ENCODE data around the gene CRMP1.

Gene CRMP1

DNA sequence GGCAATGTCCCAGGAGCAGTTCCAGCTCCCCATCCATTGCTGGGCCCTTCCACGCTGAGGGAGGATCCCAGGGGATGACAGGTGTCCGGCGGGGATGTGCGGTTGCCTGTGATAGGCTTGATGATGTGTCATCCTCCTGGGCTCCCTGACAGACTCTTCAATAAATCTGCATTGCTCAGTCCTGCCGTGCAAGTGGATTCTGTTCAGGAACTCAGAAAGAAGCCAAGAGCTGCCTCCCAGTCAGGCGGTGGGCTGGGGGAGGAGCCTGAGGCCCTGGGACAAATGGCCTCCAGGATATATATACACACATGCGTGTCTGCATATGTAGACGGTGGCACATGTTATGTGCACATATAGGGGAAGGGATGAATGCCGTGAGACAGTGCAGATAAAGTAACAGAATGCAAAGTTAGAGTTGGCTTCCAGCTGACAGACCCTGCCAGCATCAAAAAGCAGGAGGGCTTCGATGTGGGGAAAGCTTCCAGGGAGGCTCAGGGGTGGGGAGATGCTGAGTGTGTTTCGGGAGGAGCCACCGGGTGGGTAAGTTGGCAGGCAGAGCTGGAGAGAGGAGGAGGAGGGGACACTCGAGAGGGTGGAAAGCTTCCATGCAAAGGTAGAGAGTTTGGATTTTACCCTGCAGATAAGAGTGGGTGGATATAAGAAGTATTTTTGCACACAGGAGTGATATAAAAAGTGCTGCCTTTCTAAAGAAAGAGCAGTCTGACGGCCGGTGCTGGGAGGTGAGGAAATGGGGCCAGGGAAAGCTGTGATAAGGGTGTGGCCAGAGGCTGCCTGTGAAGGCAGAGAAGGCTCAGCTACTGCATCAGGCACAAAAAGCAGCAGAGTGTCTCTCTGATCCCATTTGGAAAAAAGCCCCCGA is 28.5 kb upstream of the CRMP1 start:
- H3K4me3 ChIP-seq (ENCODE audit: control insufficient read depth, low read depth, low read length): no peak overlapping the region
- TF ChIP-seq, protein P1, sequence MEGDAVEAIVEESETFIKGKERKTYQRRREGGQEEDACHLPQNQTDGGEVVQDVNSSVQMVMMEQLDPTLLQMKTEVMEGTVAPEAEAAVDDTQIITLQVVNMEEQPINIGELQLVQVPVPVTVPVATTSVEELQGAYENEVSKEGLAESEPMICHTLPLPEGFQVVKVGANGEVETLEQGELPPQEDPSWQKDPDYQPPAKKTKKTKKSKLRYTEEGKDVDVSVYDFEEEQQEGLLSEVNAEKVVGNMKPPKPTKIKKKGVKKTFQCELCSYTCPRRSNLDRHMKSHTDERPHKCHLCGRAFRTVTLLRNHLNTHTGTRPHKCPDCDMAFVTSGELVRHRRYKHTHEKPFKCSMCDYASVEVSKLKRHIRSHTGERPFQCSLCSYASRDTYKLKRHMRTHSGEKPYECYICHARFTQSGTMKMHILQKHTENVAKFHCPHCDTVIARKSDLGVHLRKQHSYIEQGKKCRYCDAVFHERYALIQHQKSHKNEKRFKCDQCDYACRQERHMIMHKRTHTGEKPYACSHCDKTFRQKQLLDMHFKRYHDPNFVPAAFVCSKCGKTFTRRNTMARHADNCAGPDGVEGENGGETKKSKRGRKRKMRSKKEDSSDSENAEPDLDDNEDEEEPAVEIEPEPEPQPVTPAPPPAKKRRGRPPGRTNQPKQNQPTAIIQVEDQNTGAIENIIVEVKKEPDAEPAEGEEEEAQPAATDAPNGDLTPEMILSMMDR (conservative IDR thresholded peaks at IDR 0.05; ENCODE audit: control insufficient read depth, insufficient read depth, low read depth, low read length): no peak
- DNase-seq (ENCODE audit: low read depth): peak; percentile 13

GRCh38 chr4:5919571-5919970 is 26.7 kb upstream of the CRMP1 start:
- TF ChIP-seq, protein P1 (conservative IDR thresholded peaks at IDR 0.05; ENCODE audit: control insufficient read depth, insufficient read depth, low read depth, low read length): no peak

DNA sequence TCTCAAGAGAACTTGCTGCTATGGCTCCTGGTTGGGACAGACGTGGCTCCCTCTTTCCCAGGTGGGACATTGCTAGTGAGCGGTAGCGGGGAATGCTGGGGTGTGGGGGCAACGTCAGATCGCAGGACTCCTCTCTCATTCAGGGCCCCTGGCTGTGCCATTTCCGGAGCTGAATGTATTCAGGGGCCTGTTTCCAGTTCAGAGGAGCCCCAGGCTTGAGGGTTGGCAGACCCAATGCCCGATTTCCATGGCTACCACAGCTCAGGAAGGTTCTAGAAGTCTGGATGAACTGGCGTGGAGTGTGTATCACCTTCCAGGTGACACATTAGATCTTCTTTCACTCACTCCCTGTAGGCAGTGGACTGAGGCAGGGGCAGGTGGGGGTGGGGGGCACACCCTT is 26.2 kb upstream of the CRMP1 start:
- H3K4me3 ChIP-seq (ENCODE audit: control insufficient read depth, low read depth, low read length): no peak overlapping the region
- TF ChIP-seq, protein P1 (conservative IDR thresholded peaks at IDR 0.05; ENCODE audit: control insufficient read depth, insufficient read depth, low read depth, low read length): no peak
- no peak for DNase-seq (ENCODE audit: low read depth)

More at GRCh38 chr4:5919571-5919970, 26.7 kb upstream of the CRMP1 start:
- no peak for DNase-seq (ENCODE audit: low read depth)
- no peak overlapping the region for H3K4me3 ChIP-seq (ENCODE audit: control insufficient read depth, low read depth, low read length)

DNA sequence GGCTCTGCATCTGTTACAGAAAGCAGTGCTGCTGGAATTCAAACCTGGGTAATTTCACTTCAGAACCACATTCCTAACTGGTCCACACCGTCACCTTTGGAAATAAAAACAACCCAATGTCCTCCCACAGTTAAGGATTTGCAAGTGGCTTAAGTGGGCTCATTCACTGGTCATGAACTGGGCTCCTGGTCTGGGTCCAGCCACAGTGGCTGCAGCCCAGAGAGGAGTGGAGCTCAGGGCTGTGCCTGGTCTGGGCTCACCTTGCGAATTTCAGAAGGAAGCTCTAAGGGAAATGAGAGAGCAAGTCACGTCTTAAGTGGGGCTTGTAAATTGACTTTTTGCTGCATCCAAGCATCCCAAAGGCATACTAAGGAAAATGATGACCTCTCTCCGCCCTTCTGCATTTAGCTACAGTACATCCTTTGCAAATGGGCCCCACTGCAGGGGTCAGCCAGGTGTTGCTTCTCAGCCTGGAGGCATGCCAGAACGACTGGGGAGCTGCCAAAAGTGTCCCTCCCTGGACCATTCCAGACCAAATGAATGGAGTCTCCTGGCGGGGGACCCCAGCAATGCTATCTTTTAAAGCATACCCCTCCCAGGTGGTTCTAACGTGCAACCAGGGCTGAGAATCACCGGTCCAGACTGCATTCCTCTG is 25.6 kb upstream of the CRMP1 start:
- DNase-seq (ENCODE audit: low read depth): no peak
- TF ChIP-seq, protein P1 (conservative IDR thresholded peaks at IDR 0.05; ENCODE audit: control insufficient read depth, insufficient read depth, low read depth, low read length): no peak
- no peak overlapping the region for H3K4me3 ChIP-seq (ENCODE audit: control insufficient read depth, low read depth, low read length)

DNA sequence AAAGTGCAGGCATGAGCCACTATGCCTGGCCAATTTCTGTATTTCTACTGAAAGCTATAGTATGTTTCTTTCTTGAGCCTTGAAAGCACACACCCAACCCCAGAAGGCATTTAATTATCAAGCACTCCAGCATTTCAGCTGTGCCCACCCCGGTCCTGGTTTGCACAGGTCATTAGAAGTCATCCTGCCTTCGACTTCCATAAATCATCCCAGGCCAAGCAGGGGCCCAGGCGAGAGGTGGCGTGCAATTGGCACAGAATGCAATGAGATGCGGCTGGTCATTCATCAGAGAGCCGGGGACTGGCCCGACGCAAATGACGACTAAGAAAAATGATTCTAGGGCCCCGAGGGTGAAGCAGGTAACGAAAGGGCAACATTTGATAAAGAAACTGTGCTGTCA is 24.8 kb upstream of the CRMP1 start:
- no peak for DNase-seq (ENCODE audit: low read depth)
- TF ChIP-seq, protein P1 (conservative IDR thresholded peaks at IDR 0.05; ENCODE audit: control insufficient read depth, insufficient read depth, low read depth, low read length): no peak
- H3K4me3 ChIP-seq (ENCODE audit: control insufficient read depth, low read depth, low read length): no peak overlapping the region

DNA sequence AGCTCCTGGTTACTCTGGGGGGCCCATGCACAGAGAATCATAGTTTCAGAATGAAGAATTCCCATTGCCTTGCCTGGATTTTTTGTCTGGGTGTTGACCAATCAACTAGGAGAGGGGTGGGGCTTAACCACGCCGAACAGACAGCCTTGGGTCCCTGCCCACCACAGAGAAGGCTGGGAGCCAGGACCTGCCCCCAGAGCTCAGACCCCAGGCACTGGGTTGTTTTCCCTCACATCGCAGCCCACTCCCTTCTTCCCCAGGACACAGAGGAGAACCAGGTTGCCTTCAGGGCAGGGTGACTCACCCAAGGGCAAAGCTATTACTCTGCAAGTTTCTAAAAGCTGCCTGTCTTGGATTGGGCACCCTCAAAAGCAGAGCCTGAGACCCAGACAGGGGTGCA is 23.3 kb upstream of the CRMP1 start:
- DNase-seq (ENCODE audit: low read depth): no peak
- TF ChIP-seq, protein P1 (conservative IDR thresholded peaks at IDR 0.05; ENCODE audit: control insufficient read depth, insufficient read depth, low read depth, low read length): no peak
- no peak overlapping the region for H3K4me3 ChIP-seq (ENCODE audit: control insufficient read depth, low read depth, low read length)
